GM12864 (cell line): Measurements from ENCODE around the gene CDK13.
"Not testable (repeated sequence)": the region's sequence is repeated elsewhere in the genome, so short reads cannot be mapped to it uniquely, and the experiment has no call there.

ENCODE experiments used
- DNase-seq: peaks from one replicate; pipeline ENCODE4 v3.0.0-alpha.2; 2011; ENCODE audit warnings: low read depth
- H3K4me3 ChIP-seq: 2 replicates; pipeline ENCODE4 v1.5.1; 2011; ENCODE audit warnings: mild to moderate bottlenecking, low read depth, low read length, control low read depth
- CTCF ChIP-seq: IDR thresholded peaks from 2 replicates; pipeline ENCODE4 v1.5.1; 2011; ENCODE audit warnings: low read depth, mild to moderate bottlenecking, moderate library complexity, low read length, control low read depth, inconsistent platforms; ENCODE audit errors: missing control alignments

The CDK13 gene

GRCh38 chr7:39949971-39950472 is at the start of gene CDK13:
Gene CDK13, plus strand, starts transcription at chr7:39950256. Its CDS starts 386 bp downstream, at chr7:39950642.
- no peak for TF ChIP-seq CTCF
- peak; percentile 72 for DNase-seq
- H3K4me3 ChIP-seq: peak within 1 kb of the TSS; percentile 86

GRCh38 chr7:39904077-39904486 is 46.0 kb upstream of the CDK13 start:
- no peak overlapping the region for H3K4me3 ChIP-seq
- DNase-seq: no peak
- TF ChIP-seq CTCF: no peak

DNA sequence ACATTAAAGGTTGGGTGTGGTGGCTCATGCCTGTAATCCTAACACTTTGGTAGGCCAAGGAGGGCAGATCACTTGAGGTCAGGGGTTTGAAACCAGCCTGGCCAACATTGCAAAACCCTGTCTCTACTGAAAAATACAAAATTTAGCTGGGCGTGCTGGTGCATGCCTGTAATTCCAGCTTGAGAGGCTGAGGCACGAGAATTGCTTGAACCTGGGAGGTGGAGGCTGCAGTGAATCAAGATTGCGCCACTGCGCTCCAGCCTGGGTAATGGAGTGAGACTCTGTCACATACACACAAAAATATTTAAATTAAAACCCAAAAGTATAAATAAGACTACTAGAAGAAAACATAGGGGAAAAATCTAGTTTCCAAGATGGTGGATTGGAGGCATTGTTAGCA is 41.9 kb upstream of the CDK13 start:
- DNase-seq: no peak
- H3K4me3 ChIP-seq: no peak overlapping the region
- no peak for TF ChIP-seq CTCF

DNA sequence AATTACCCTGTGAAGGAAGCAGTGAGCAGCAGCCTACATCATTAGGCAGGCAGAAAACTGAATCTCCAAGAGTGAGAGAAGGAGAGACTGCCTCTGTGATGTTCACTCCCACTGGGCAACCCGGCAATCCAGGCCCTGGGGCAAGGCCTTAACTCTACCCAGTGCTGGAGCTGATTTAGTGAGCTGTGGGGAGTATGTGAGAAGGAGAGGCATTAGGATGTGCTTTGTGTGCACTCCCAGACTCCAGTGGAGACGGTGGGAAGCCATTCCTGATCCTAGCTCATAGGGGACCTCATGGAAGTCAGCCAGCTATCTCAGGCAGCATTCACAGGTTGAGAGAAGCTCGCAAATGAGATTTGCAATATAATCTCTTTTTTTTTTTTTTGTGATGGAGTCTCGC is 41.1 kb upstream of the CDK13 start:
- TF ChIP-seq CTCF: no peak
- no peak overlapping the region for H3K4me3 ChIP-seq
- no peak for DNase-seq

DNA sequence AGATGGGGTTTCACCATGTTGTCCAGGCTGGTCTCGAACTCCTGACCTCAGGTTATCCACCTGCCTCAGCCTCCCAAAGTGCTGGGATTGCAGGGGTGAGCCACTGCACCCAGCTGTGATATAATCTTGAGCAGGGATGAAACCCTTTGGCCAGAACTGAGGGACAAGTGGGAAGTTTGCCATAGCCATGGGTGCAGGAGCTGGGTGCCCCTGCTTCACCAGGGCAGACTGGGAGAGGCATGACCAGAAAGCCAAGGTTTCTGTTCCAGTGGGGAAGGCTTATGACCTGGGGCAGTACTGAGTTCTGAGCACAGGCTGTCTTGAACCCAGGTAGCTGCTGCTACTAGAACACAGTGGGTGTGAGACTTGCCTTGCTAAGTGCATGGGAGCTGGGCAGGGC is 40.5 kb upstream of the CDK13 start:
- no peak for TF ChIP-seq CTCF
- DNase-seq: no peak

DNA sequence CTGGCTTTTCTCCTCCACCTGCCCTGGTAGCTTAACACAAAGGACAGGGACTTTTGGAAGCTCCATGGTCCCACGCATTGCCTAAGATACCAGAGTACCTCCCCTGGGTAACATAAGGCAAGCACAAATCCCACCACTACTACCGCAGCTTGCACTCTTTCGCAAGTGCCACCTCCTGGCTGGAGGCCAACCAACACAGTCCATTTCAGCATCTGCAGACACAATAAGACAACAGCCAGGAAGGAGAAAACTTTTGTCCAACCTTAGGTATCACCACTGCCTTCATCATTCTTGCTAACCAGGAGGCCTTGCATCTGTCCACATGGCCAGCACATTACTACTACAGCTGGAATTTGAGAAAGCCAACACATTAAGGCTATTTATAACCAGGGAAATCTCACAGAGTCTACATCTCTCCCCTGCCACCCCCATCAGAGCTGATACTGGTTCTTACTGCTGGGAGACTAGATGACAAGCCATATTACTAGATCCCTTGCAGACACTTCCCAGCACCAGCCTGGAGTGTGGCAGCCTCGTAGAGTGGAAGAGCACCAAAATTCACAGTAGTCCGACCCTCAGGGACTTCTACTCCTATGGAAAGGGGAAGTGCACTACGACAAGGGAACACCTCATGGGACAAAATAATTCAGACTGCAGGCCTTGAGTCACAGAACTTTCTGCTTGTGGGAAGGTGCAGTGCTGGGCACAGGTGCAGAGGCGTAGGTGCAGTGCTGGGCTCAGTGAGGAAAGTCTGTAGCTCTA is 39.8 kb upstream of the CDK13 start:
- no peak overlapping the region for H3K4me3 ChIP-seq
- TF ChIP-seq CTCF: no peak
- no peak for DNase-seq

More for the DNA sequence above, 40.5 kb upstream of the CDK13 start:
- H3K4me3 ChIP-seq: no peak overlapping the region

DNA sequence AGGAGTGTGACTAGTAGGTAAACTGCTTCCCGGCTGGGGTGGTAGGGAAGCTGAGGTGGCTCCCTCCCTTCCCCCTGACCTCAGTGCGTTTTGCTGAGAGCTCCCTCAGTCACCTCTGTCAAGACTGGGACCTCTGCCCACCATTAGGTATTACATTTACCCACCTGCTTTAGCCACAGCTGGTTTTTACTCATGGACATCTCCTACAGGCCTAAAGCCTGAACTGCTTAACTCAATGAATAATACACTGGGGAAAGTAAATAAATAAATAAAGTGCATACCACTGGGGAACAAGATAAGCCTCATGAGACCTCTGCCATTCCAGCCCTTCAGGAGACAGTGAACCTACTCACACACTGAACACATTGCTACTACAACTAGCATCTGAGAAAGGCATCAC is 38.9 kb upstream of the CDK13 start:
- no peak for DNase-seq
- no peak overlapping the region for H3K4me3 ChIP-seq
- no peak for TF ChIP-seq CTCF

- not testable (repeated sequence) for H3K4me3 ChIP-seq, DNase-seq
Measured at GRCh38 chr7:39915847-39916246, 34.2 kb upstream of the CDK13 start.
